Caki2 (cell line): ENCODE results near the gene GPC5. TPM values are rescaled to one million over a fixed set of nuclear protein-coding genes. Genes with fewer than 3 reads are reported as not detected.
A peak's percentile ranks its signal among the peaks of the same experiment; 100 is the strongest.
"Not testable (repeated sequence)": the region's sequence is repeated elsewhere in the genome, so short reads cannot be mapped to it uniquely, and the experiment has no call there.

Experiments
- DNase-seq: peaks from one replicate; pipeline ENCODE4 v3.0.0-alpha.2; 2015; ENCODE audit warnings: low read depth
- in situ Hi-C: cut with HindIII; loops from 2 replicates; pipeline ENCODE4 v1.10.0; 2016; ENCODE audit warnings: low sequenced_read_pairs, low pct_unique_long_range_greater_than_20kb, mixed read lengths
- total RNA-seq: library from RNA; depleted of rRNA; stranded (reverse); fragments of >200 nt; shearing (Covaris generic); gene quantifications from 2 replicates; pipeline ENCODE4 v1.2.3, GENCODE V29; 2014; ENCODE audit warnings: low replicate concordance; rRNA removed

Gene GPC5
- total RNA-seq, 1 experiment from 2014 or later, result not detected

- in situ Hi-C loops, result no loop called here
- no peak for DNase-seq
Observed at GRCh38 chr13:92836171-92836570, 1437.8 kb downstream of the GPC5 start.

DNA sequence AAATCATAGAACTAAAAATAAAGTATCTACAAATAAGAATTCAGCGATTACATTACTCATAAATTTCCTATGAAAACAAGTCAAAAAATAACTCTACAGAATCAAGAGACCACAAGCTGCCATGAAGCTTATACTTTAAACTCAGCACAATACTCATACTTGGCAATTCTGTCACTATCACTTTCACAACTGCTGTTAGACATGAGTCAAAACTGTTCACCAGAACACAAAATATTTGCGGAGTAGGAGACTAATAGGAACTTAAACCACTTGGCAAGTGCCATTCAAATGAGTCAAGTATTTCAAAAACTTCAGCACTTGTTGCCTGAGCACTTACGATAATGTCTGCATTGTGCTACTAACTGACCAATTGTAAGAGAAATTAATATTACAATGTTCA is 1440.4 kb downstream of the GPC5 start:
- in situ Hi-C loops, result no loop called here
- DNase-seq, result peak; percentile 23

DNA sequence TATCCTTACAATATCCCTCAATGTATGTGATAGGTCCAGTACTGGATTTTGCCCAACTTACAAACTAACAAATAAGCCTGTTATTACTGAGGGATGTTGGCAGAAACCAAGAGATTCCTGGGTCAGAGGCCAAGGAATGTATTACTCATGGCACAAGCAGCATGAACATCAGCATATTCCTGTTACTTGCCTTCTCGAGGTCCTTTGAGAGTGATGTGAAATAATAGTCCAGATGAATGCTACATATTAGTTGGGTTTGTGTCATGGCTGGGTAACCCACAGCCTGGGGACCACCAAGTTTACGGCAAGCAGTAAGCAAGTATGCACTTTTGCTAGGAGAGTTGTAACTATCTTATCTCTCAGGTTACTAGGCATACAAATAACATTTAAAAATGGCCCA is 1443.7 kb downstream of the GPC5 start:
- DNase-seq, result peak; percentile 18
- in situ Hi-C loops, result no loop called here

- in situ Hi-C loops, result no loop called here
- DNase-seq, result peak; percentile 65
Observed at GRCh38 chr13:92843549-92843948, 1445.1 kb downstream of the GPC5 start.

- in situ Hi-C loops, result no loop called here
- DNase-seq, result peak; percentile 21
Observed at GRCh38 chr13:92849381-92849780, 1451.0 kb downstream of the GPC5 start.

- in situ Hi-C loops, result no loop called here
- DNase-seq, result no peak
Observed at GRCh38 chr13:92864584-92865284, 1466.3 kb downstream of the GPC5 start.

- in situ Hi-C loops, result no loop called here
- DNase-seq, result no peak
Observed at GRCh38 chr13:92873029-92873428, 1474.6 kb downstream of the GPC5 start.

DNA sequence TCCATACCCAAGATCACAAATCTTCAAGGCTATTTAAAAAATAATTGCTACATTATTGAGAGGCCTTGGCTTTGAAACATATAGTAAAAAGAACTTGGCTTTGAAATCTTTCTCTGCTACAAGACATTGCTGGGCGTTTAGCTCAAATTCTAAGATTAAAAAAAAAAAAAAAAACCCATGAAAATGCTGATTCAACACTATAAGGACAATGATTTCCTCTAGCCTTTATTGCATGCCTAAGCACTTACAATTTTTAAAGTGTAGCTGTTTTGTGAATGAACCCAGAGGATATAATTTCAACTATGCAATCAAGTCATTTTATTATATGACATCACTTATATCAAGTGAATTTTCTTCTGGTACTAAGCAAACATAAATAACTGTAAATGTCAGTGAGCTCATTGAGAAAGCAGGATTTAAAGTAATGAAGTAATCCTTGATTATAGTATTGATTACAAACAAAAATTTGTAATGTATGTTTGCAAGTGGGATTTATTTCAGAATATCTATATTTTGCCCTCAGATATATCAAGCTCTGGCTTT is 1488.2 kb downstream of the GPC5 start:
- in situ Hi-C loops, result no loop called here
- no peak for DNase-seq

DNA sequence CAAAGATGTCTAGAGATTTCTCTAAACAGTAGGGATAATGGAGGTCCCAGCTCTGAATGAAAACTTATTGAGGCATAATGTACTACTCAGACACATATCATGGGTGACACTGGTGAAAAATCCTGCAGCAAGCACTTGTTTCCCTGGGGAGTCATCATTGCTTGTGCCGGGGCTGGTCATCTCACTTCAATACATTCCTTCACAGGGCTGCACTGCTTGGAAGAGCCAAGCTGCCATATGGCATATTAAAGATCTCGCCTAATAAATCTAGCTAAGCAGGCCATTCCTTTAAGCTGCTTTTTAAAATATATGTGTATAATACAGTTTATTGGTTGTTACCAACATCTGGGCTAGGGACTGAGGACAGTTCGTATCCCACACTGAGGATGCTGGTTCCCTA is 1496.0 kb downstream of the GPC5 start:
- in situ Hi-C loops, result no loop called here
- DNase-seq, result no peak

DNA sequence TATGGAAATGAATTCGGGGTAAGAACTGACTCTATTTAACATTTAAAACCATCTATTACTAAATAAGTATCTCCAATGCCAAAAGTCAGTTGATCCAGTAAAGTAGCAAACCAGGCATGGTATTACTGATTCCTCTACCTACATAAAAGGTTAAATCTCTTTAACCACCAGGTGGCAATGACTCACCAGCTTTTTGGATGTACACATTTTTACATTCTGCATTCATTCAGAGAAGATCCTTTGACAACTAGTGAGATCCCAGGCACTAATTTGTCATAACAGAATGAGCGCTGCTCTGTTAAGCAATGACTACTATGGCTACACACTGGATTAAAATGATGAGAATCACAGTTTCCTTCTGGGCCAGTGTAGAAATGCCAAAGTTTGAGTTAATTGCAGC is 1498.4 kb downstream of the GPC5 start:
- in situ Hi-C loops, result no loop called here
- peak; percentile 3 for DNase-seq

DNA sequence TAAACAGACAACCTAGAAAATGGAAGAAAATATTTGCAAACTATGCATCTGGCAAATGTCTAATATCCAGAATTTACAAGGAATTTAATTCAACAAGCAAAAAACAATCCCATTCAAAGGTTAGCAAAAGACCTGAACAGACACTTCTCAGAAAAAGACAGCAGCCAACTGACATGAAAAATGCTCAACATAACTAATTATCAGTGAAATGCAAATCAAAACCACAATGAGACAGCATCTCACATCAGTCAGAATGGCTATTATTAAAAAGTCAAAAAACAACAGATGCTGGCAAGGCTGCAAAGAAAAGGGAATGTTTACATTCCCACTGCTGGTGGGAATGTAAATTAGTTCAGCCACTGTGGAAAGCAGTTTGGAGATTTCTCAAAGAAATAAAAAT is 1500.5 kb downstream of the GPC5 start:
- in situ Hi-C loops, DNase-seq: not testable (repeated sequence)

DNA sequence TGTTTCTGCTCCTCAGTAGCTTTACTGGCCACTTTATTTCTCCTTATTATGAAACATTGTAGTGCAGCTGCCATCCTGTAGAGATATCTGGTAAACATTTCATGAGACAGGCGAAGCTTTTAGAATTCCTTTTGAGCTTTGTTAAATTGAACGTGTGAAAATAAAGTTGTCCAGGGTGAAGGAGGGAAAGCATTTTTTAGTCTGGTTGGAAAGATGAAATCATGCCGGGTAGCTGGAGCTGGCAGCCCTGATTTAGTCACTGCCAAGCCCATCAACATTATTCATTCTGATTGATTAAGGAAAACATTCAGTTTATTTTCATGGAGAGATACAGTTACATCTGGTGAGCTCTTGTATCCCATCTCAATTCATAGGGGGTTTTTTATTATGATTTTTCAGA is 1502.0 kb downstream of the GPC5 start:
- in situ Hi-C loops, result no loop called here

GRCh38 chr13:92901739-92902138 is 1503.3 kb downstream of the GPC5 start:
- DNase-seq, result no peak
- in situ Hi-C loops, result no loop called here

More for the DNA sequence above, 1502.0 kb downstream of the GPC5 start:
- no peak for DNase-seq

- DNase-seq, result no peak
- in situ Hi-C loops, result no loop called here
Observed at GRCh38 chr13:92912629-92913028, 1514.2 kb downstream of the GPC5 start.

DNA sequence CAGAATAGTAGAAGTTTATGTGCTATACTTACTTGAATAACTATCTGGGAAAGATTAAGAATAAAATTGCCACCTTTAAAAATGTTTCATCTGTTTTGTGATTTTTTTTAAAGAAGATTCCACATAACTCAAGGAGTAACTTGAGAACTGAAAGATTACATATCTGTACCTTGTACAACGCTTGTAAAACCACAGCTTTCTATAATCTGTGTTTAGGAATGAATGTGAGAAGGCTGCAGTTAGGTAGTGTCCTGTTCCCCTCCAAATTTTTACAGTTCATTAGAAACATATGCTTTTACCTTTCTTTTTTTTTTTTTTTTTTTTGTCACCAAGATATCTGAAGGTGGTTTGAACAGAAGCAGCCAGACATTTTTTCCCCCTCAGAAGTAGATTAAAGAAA is 1515.4 kb downstream of the GPC5 start:
- DNase-seq, result no peak
- in situ Hi-C loops, result no loop called here

Other genes starting within 250 kb of the GPC5 start
- 0.67 and 2.2 TPM in 2 replicates for gene MIR17HG, start 50.9 kb upstream of the GPC5 start, total RNA-seq